SK-N-SH (cell line): ENCODE data around the gene TNRC6A.

Source experiments
- EP300 ChIP-seq, 2 experiments: IDR thresholded peaks; 2 replicates each; pipeline versions ENCODE4 v1.4.0 to v1.6.1; 2012; ENCODE audit warnings: borderline replicate concordance in 1 of 2, low read depth in 1 of 2, low read length in 1 of 2
- EZH2phosphoT487 ChIP-seq: fragments of 200-600 bp; sonication (generic); IDR thresholded peaks from 2 replicates; pipeline ENCODE4 v1.6.1; 2017; ENCODE audit warnings: low read depth, mixed run types, mild to moderate bottlenecking, antibody characterized with exemption, moderate library complexity, borderline replicate concordance
- FOSL2 ChIP-seq: IDR thresholded peaks from 2 replicates; pipeline ENCODE4 v1.4.0; 2012; ENCODE audit warnings: low read depth, mild to moderate bottlenecking, moderate library complexity, borderline replicate concordance
- FOXM1 ChIP-seq: IDR thresholded peaks from 2 replicates; pipeline ENCODE4 v1.4.0; 2012; ENCODE audit warnings: low read depth, mild to moderate bottlenecking
- NFIC ChIP-seq: IDR thresholded peaks from 2 replicates; pipeline ENCODE4 v1.4.0; 2012; ENCODE audit warnings: borderline replicate concordance
- NRF1 ChIP-seq: IDR thresholded peaks from 2 replicates; pipeline ENCODE4 v1.6.1; 2012; ENCODE audit warnings: low read depth, mild to moderate bottlenecking, low read length
- POLR2AphosphoS5 ChIP-seq: IDR thresholded peaks from 2 replicates; pipeline ENCODE4 v1.6.1; 2012; ENCODE audit warnings: low read depth, low read length
- SIN3A ChIP-seq: IDR thresholded peaks from 2 replicates; pipeline ENCODE4 v1.6.1; 2012; ENCODE audit warnings: low read depth, mild to moderate bottlenecking, low read length, moderate library complexity, borderline replicate concordance
- TAF1 ChIP-seq: IDR thresholded peaks from 2 replicates; pipeline ENCODE4 v1.6.1; 2012; ENCODE audit warnings: low read depth, mild to moderate bottlenecking, low read length, moderate library complexity, borderline replicate concordance
- TCF12 ChIP-seq: IDR thresholded peaks from 2 replicates; pipeline ENCODE4 v1.4.0; 2012
- TF ChIP-seq, protein P1 (sequence below): fragments of 200-600 bp; sonication (generic); IDR thresholded peaks from 2 replicates; pipeline ENCODE4 v1.6.1; 2017; ENCODE audit warnings: antibody characterized with exemption, mild to moderate bottlenecking, moderate library complexity

DNA sequence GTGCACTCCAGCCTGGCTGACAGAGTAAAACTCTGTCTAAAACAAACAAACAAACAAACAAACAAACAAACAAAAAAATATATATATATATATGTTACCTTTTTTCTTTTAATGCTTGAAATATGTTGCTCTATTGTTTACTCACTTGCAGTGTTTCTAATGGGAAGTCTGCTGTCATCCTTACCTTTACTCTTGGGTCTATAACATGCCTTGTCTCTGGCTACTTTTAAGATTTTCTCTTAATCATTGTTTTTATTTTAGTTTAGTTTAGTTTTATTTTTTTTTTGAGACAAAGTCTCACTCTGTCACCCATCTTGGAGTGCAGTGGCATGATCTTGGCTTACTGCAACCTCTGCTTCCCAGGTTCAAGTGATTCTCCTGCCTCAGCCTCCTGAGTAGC lies 16.1 kb upstream of the TNRC6A start:
- TF ChIP-seq NRF1 (no peak), SIN3A (no peak), EZH2phosphoT487 (no peak), NFIC (no peak), TAF1 (no peak), POLR2AphosphoS5 (no peak), FOXM1 (no peak), FOSL2 (no peak), TCF12 (no peak), EP300 (IDR thresholded peaks at IDR 0.05; ENCODE audit: borderline replicate concordance in 1 of 2, low read depth in 1 of 2, low read length in 1 of 2) (no peak)
- TF ChIP-seq, protein P1, sequence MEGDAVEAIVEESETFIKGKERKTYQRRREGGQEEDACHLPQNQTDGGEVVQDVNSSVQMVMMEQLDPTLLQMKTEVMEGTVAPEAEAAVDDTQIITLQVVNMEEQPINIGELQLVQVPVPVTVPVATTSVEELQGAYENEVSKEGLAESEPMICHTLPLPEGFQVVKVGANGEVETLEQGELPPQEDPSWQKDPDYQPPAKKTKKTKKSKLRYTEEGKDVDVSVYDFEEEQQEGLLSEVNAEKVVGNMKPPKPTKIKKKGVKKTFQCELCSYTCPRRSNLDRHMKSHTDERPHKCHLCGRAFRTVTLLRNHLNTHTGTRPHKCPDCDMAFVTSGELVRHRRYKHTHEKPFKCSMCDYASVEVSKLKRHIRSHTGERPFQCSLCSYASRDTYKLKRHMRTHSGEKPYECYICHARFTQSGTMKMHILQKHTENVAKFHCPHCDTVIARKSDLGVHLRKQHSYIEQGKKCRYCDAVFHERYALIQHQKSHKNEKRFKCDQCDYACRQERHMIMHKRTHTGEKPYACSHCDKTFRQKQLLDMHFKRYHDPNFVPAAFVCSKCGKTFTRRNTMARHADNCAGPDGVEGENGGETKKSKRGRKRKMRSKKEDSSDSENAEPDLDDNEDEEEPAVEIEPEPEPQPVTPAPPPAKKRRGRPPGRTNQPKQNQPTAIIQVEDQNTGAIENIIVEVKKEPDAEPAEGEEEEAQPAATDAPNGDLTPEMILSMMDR = no peak
